Measurements from ENCODE around the gene SUGCT.

- TF ChIP-seq PTBP1 (IDR thresholded peaks at IDR 0.05; ENCODE audit: low read depth, low read length, poor library complexity, severe bottlenecking) (no peak), POLR2AphosphoS5 (IDR thresholded peaks at IDR 0.05; ENCODE audit: low read depth, low read length) (no peak)
Observed at GRCh38 chr7:40842641-40843040, 707.8 kb downstream of the SUGCT start.
